ENCODE data around the gene ZFP92. TPM values are rescaled to one million over a fixed set of nuclear protein-coding genes. Genes with fewer than 3 reads are reported as not detected.

Gene ZFP92
- total and polyA plus RNA-seq, 2 donors (not counting 3 experiments of a cell fraction or from before 2014, with no cell fraction given): 0.36 to 1.2 TPM

GRCh38 chrX:153445856-153446635, 34.8 kb downstream of the ZFP92 start, which contains the start of gene TREX2:
TREX2 (minus strand) TSS chrX:153446056; CDS start chrX:153445430, 626 bp downstream.
- no peak for TF ChIP-seq POLR2A (IDR thresholded peaks at IDR 0.05; ENCODE audit: low read depth, low read length)
- no peak for TF ChIP-seq POLR2AphosphoS5 (IDR thresholded peaks at IDR 0.05; ENCODE audit: insufficient read depth, low read depth, low read length)
- no peak for TF ChIP-seq MYC (IDR thresholded peaks at IDR 0.05; ENCODE audit: low read depth, low read length)
- no peak for TF ChIP-seq FOS (IDR thresholded peaks at IDR 0.05; ENCODE audit: borderline replicate concordance, insufficient read depth, low read length)
- TF ChIP-seq EZH2 (IDR thresholded peaks at IDR 0.05; ENCODE audit: borderline replicate concordance, low read depth, low read length, severe bottlenecking): no peak
- no peak for TF ChIP-seq JUN (IDR thresholded peaks at IDR 0.05; ENCODE audit: borderline replicate concordance, insufficient read depth, insufficient read length, low read depth)
- no peak for TF ChIP-seq GATA2 (IDR thresholded peaks at IDR 0.05; ENCODE audit: insufficient read depth, insufficient read length, low read depth, low read length)
- TF ChIP-seq CTCF (IDR thresholded peaks at IDR 0.05; ENCODE audit: extremely low read depth in 1 of 2, insufficient read depth in 1 of 2, low read depth in 1 of 2, low read length in 2 of 2): no peak
- no peak for TF ChIP-seq MAX (IDR thresholded peaks at IDR 0.05; ENCODE audit: insufficient read depth, insufficient read length)
- Histone ChIP-seq H3K9me3 (replicated peaks; ENCODE audit: control insufficient read depth, insufficient read depth, low read length) (no peaks in the 10 kb centered on the region), H3K4me1 (ENCODE audit: control insufficient read depth, extremely low read depth, insufficient read depth, low read length) (no peaks in the 10 kb centered on the region), H3K27ac (ENCODE audit: insufficient read depth, low read depth, low read length) (no peak within 1 kb of the TSS), H3K36me3 (ENCODE audit: control insufficient read depth in 2 of 2, extremely low read depth in 1 of 2, insufficient read depth in 2 of 2, low read length in 2 of 2) (no peaks in the 10 kb centered on the region), H2AFZ (ENCODE audit: low read depth, low read length) (no peak within 1 kb of the TSS), H3K9me1 (replicated peaks; ENCODE audit: control insufficient read depth, extremely low read depth, insufficient read depth, low read length) (no peaks in the 10 kb centered on the region), H3K9ac (replicated peaks; ENCODE audit: extremely low read depth, insufficient read depth, low read length) (no peak within 1 kb of the TSS), H3K4me3 (replicated peaks in 1 of 3; ENCODE audit: insufficient read depth in 1 of 3, low read depth in 1 of 3, low read length in 3 of 3) (no peak within 1 kb of the TSS), H3K79me2 (ENCODE audit: control insufficient read depth, insufficient read depth, low read length) (no peaks in the 10 kb centered on the region), H4K20me1 (replicated peaks; ENCODE audit: control insufficient read depth, extremely low read depth, insufficient read depth, low read length) (no peaks in the 10 kb centered on the region), H3K4me2 (ENCODE audit: insufficient read depth, low read length) (no peak within 1 kb of the TSS), H3K27me3 (ENCODE audit: control insufficient read depth in 2 of 2, insufficient read depth in 2 of 2, low read length in 2 of 2) (no peaks in the 10 kb centered on the region)
- BruUV-seq (replicated peaks): no TSS peak
- ChIA-PET POLR2A (no interaction called here), CTCF (interaction anchor here (1.5 kb wide), 1 partner anchor 15 kb away, joined by 4 read pairs; no protein-coding TSS in a partner anchor)
- FAIRE-seq (no peak), DNase-seq (ENCODE audit: low read depth, low spot score) (no peak)
- intact Hi-C loops (cut with micrococcal nuclease): no loop called here
- dilution Hi-C loops (cut with MboI; ENCODE audit: extremely low pct_ligation_motif_present, low sequenced_read_pairs): no loop called here

Measured in endothelial cell of umbilical vein (primary cell).